Progenitor cell of endocrine pancreas (in vitro differentiated cells): ENCODE measurements around the gene ADARB2. TPM values are rescaled to one million over a fixed set of nuclear protein-coding genes. Genes with fewer than 3 reads are reported as not detected.

Source experiments
- DNase-seq: peaks from one replicate; pipeline ENCODE4 v3.0.0; 2021; ENCODE audit warnings: low spot score; ENCODE audit not compliant: unreplicated experiment
- H3K27ac Mint-ChIP-seq: 2 replicates; pipeline ENCODE4 v1.8.0; 2021; ENCODE audit warnings: mild to moderate bottlenecking, moderate library complexity, mixed read lengths
- H3K27me3 Mint-ChIP-seq: 2 replicates; pipeline ENCODE4 v1.8.0; 2021; ENCODE audit warnings: mixed read lengths
- H3K36me3 Mint-ChIP-seq: 2 replicates; pipeline ENCODE4 v1.8.0; 2022; ENCODE audit warnings: mixed read lengths; ENCODE audit not compliant: insufficient read depth
- H3K4me1 Mint-ChIP-seq: 2 replicates; pipeline ENCODE4 v1.8.0; 2021; ENCODE audit warnings: low read depth, mixed read lengths
- H3K4me3 Mint-ChIP-seq: 2 replicates; pipeline ENCODE4 v1.8.0; 2021; ENCODE audit warnings: low read depth, mild to moderate bottlenecking, moderate library complexity, mixed read lengths
- H3K9me3 Mint-ChIP-seq: 2 replicates; pipeline ENCODE4 v1.8.0; 2021; ENCODE audit warnings: low read depth, mixed read lengths
- CTCF ChIP-seq: fragments of 200-600 bp; sonication (generic); IDR thresholded peaks from one replicate; pipeline ENCODE4 v1.5.0; 2021; ENCODE audit warnings: antibody characterized with exemption, mild to moderate bottlenecking; ENCODE audit not compliant: unreplicated experiment
- total RNA-seq: library from RNA; stranded (reverse); gene quantifications from 2 replicates; pipeline ENCODE4 v1.2.1, GENCODE V29; 2021

ADARB2 gene
- total RNA-seq, 1 donor from 2014 or later: 1.3 TPM

- no peak overlapping the region for H3K27ac Mint-ChIP-seq
Measured at GRCh38 chr10:1491901-1492300, 245.4 kb downstream of the ADARB2 start.

GRCh38 chr10:1489801-1490200 lies 247.5 kb downstream of the ADARB2 start:
- Mint-ChIP-seq H3K9me3 (no peaks in the 10 kb centered on the region), H3K4me1 (no peaks in the 10 kb centered on the region), H3K27me3 (peaks cover 11% of the 10 kb centered on the region), H3K4me3 (no peak overlapping the region), H3K27ac (no peak overlapping the region), H3K36me3 (no peaks in the 10 kb centered on the region)
- TF ChIP-seq CTCF: no peak
- no peak for DNase-seq

More at GRCh38 chr10:1491901-1492300, 245.4 kb downstream of the ADARB2 start:
- no peaks in the 10 kb centered on the region for H3K4me1 Mint-ChIP-seq
- no peaks in the 10 kb centered on the region for H3K9me3 Mint-ChIP-seq
- TF ChIP-seq CTCF: no peak
- no peaks in the 10 kb centered on the region for H3K36me3 Mint-ChIP-seq
- no peak overlapping the region for H3K4me3 Mint-ChIP-seq
- DNase-seq: no peak
- peaks cover 11% of the 10 kb centered on the region for H3K27me3 Mint-ChIP-seq

GRCh38 chr10:1488970-1489548 lies 248.3 kb downstream of the ADARB2 start:
- peaks cover 11% of the 10 kb centered on the region for H3K27me3 Mint-ChIP-seq
- TF ChIP-seq CTCF: no peak
- no peak overlapping the region for H3K27ac Mint-ChIP-seq
- H3K4me3 Mint-ChIP-seq: no peak overlapping the region
- DNase-seq: no peak
- no peaks in the 10 kb centered on the region for H3K4me1 Mint-ChIP-seq
- H3K9me3 Mint-ChIP-seq: no peaks in the 10 kb centered on the region
- H3K36me3 Mint-ChIP-seq: no peaks in the 10 kb centered on the region

- no peaks in the 10 kb centered on the region for H3K36me3 Mint-ChIP-seq
- peaks cover 21% of the 10 kb centered on the region for H3K27me3 Mint-ChIP-seq
Measured at GRCh38 chr10:1486841-1487687, 250.3 kb downstream of the ADARB2 start.

More at GRCh38 chr10:1486841-1487687, 250.3 kb downstream of the ADARB2 start:
- Mint-ChIP-seq H3K4me3 (no peak overlapping the region), H3K9me3 (no peaks in the 10 kb centered on the region), H3K27ac (no peak overlapping the region), H3K4me1 (no peaks in the 10 kb centered on the region)
- no peak for TF ChIP-seq CTCF
- DNase-seq: no peak
